IPS DF 6.9 (cell line): Measurements from ENCODE around the gene GMEB2.
"Not testable (repeated sequence)": the region's sequence is repeated elsewhere in the genome, so short reads cannot be mapped to it uniquely, and the experiment has no call there.

Experiments used
- DNase-seq: peaks from one replicate; pipeline ENCODE4 v3.0.0-alpha.2; 2013; ENCODE audit warnings: low read depth, low spot score
- H3K27ac ChIP-seq: one replicate; pipeline ENCODE4 v1.5.1; 2013; ENCODE audit warnings: low read length, control low read depth
- H3K27me3 ChIP-seq: 2 replicates; pipeline ENCODE4 v1.6.1; 2013; ENCODE audit warnings: mild to moderate bottlenecking, low read length; ENCODE audit not compliant: control insufficient read depth, insufficient read depth
- H3K36me3 ChIP-seq: 2 replicates; pipeline ENCODE4 v1.6.1; 2013; ENCODE audit warnings: low read length; ENCODE audit not compliant: control insufficient read depth, insufficient read depth
- H3K4me1 ChIP-seq: 2 replicates; pipeline ENCODE4 v1.6.1; 2013; ENCODE audit warnings: low read length; ENCODE audit not compliant: control insufficient read depth, insufficient read depth
- H3K4me3 ChIP-seq: 2 replicates; pipeline ENCODE4 v1.5.1; 2013; ENCODE audit warnings: mild to moderate bottlenecking, low read length
- H3K9me3 ChIP-seq: 2 replicates; pipeline ENCODE4 v1.6.1; 2013; ENCODE audit warnings: low read length, inconsistent platforms; ENCODE audit not compliant: control insufficient read depth, insufficient read depth
- WGBS: extraction: QIAGEN DNeasy Blood & Tissue Kit; methylation state at CpG from one replicate; pipeline ENCODE4 v1.1.7; 2013; ENCODE audit warnings: mixed read lengths, missing lambda C conversion rate; ENCODE audit not compliant: insufficient read length, insufficient coverage; 5-methylcytosine and 5-hydroxymethylcytosine counted together

The GMEB2 gene

GRCh38 chr20:63564036-63564810, 62.7 kb downstream of the GMEB2 start:
- H3K4me3 ChIP-seq, result no peak overlapping the region
- no peak overlapping the region for H3K27ac ChIP-seq
- H3K36me3 ChIP-seq, result peaks cover 17% of the 10 kb centered on the region; the same call in 1 of the 2 replicates
- DNase-seq, result no peak
- no peaks in the 10 kb centered on the region for H3K27me3 ChIP-seq
- no peaks in the 10 kb centered on the region for H3K9me3 ChIP-seq
- H3K4me1 ChIP-seq, result no peaks in the 10 kb centered on the region
- no CpG with 5 or more reads among the region's 62 CpGs for WGBS

- Histone ChIP-seq H3K36me3 (peaks cover 17% of the 10 kb centered on the region; the same call in 1 of the 2 replicates), H3K4me3 (no peak overlapping the region), H3K27ac (no peak overlapping the region), H3K27me3 (no peaks in the 10 kb centered on the region), H3K9me3 (no peaks in the 10 kb centered on the region), H3K4me1 (no peaks in the 10 kb centered on the region)
- no peak for DNase-seq
- no CpG with 5 or more reads among the region's 55 CpGs for WGBS
Measured at GRCh38 chr20:63563225-63563935, 63.5 kb downstream of the GMEB2 start.

- Histone ChIP-seq H3K27ac (no peak overlapping the region), H3K36me3 (peaks cover 17% of the 10 kb centered on the region; the same call in 1 of the 2 replicates), H3K9me3 (no peaks in the 10 kb centered on the region), H3K27me3 (no peaks in the 10 kb centered on the region), H3K4me1 (no peaks in the 10 kb centered on the region), H3K4me3 (no peak overlapping the region)
- no peak for DNase-seq
- no CpG with 5 or more reads among the region's 54 CpGs for WGBS
Measured at GRCh38 chr20:63562461-63563224, 64.3 kb downstream of the GMEB2 start.

- H3K9me3 ChIP-seq, result no peaks in the 10 kb centered on the region
- H3K27ac ChIP-seq, result no peak overlapping the region
- WGBS, result no CpG with 5 or more reads among the region's 36 CpGs
- H3K4me3 ChIP-seq, result no peak overlapping the region
- no peak for DNase-seq
- peaks cover 14% of the 10 kb centered on the region; the same call in 1 of the 2 replicates for H3K36me3 ChIP-seq
- H3K4me1 ChIP-seq, result no peaks in the 10 kb centered on the region
- no peaks in the 10 kb centered on the region for H3K27me3 ChIP-seq
Measured at GRCh38 chr20:63561624-63562396, 65.1 kb downstream of the GMEB2 start.

- whole genome bisulfite sequencing, result no CpG with 5 or more reads among the region's 26 CpGs
- no peaks in the 10 kb centered on the region for H3K9me3 ChIP-seq
- no peak overlapping the region for H3K27ac ChIP-seq
- peaks cover 12% of the 10 kb centered on the region; the same call in 1 of the 2 replicates for H3K36me3 ChIP-seq
- H3K27me3 ChIP-seq, result no peaks in the 10 kb centered on the region
- no peak for DNase-seq
- no peak overlapping the region for H3K4me3 ChIP-seq
- no peaks in the 10 kb centered on the region for H3K4me1 ChIP-seq
Measured at GRCh38 chr20:63560856-63561609, 65.9 kb downstream of the GMEB2 start.

- H3K27me3 ChIP-seq, result no peaks in the 10 kb centered on the region
- H3K27ac ChIP-seq, result no peak overlapping the region
- DNase-seq, result no peak
- no peaks in the 10 kb centered on the region for H3K4me1 ChIP-seq
- H3K36me3 ChIP-seq, result peaks cover 9% of the 10 kb centered on the region; the same call in 1 of the 2 replicates
- no peaks in the 10 kb centered on the region for H3K9me3 ChIP-seq
- no CpG with 5 or more reads among the region's 16 CpGs for WGBS
- H3K4me3 ChIP-seq, result no peak overlapping the region
Measured at GRCh38 chr20:63560333-63560805, 66.5 kb downstream of the GMEB2 start.

GRCh38 chr20:63559485-63560332, 67.2 kb downstream of the GMEB2 start:
- not testable (repeated sequence) for H3K36me3 ChIP-seq, H3K4me1 ChIP-seq, H3K27me3 ChIP-seq, H3K9me3 ChIP-seq, H3K27ac ChIP-seq, H3K4me3 ChIP-seq, DNase-seq
- no CpG with 5 or more reads among the region's 31 CpGs for WGBS

GRCh38 chr20:63558804-63559484, 68.0 kb downstream of the GMEB2 start:
- Histone ChIP-seq H3K9me3 (no peaks in the 10 kb centered on the region), H3K4me1 (peaks cover 4% of the 10 kb centered on the region; the same call in 1 of the 2 replicates), H3K36me3 (peaks cover 7% of the 10 kb centered on the region; the same call in 1 of the 2 replicates), H3K27me3 (no peaks in the 10 kb centered on the region), H3K27ac (no peak overlapping the region), H3K4me3 (no peak overlapping the region)
- WGBS, result no CpG with 5 or more reads among the region's 14 CpGs
- DNase-seq, result no peak
